Caco-2 (cell line): ENCODE data around the gene KLHL42. TPM values are rescaled to one million over a fixed set of nuclear protein-coding genes. Genes with fewer than 3 reads are reported as not detected.

Source experiments
- BruUV-seq: library from RNA; stranded (reverse); fragments of 400-500 nt; replicated peaks from 2 replicates; lab custom pipeline; 2021; lab: Mats Ljungman, UMichigan
- CTCF ChIA-PET: fragments of 300-600 bp; sonication (Branson Sonifier 250); formaldehyde crosslinking; loops from one replicate; lab custom pipeline; 2022; ENCODE audit warnings: antibody characterized with exemption; lab: Charles Lee
- POLR2A ChIA-PET: fragments of 300-600 bp; sonication (Branson Sonifier 250); formaldehyde crosslinking; loops from one replicate; lab custom pipeline; 2022; ENCODE audit warnings: antibody characterized with exemption; lab: Charles Lee
- DNase-seq, 2 experiments: peaks; one replicate each; pipeline versions ENCODE4 v3.0.0 to v3.0.0-alpha.2; 2020 to 2022
- H3K27me3 ChIP-seq: replicated peaks from 2 replicates; pipeline ENCODE4 v1.6.0; 2011; ENCODE audit warnings: low read length; ENCODE audit not compliant: control insufficient read depth, insufficient read depth
- H3K36me3 ChIP-seq: 2 replicates; pipeline ENCODE4 v1.5.1; 2011; ENCODE audit warnings: low read length; ENCODE audit not compliant: control insufficient read depth, insufficient read depth
- H3K4me1 ChIP-seq: fragments of 250-450 bp; sonication (Bioruptor Pico); 2 replicates; pipeline ENCODE4 v1.5.1; 2020; ENCODE audit warnings: mild to moderate bottlenecking
- H3K4me3 ChIP-seq: 2 replicates; pipeline ENCODE4 v1.5.1; 2011; ENCODE audit warnings: low read depth, mild to moderate bottlenecking, control low read depth, low read length
- H3K9me3 ChIP-seq: fragments of 250-450 bp; sonication (Bioruptor Pico); 2 replicates; pipeline ENCODE4 v1.5.1; 2020; ENCODE audit warnings: mild to moderate bottlenecking, moderate library complexity
- H3K27ac Mint-ChIP-seq: one replicate; pipeline ENCODE4 v1.8.0; 2022; ENCODE audit warnings: mixed read lengths; ENCODE audit not compliant: unreplicated experiment
- H3K27me3 Mint-ChIP-seq: one replicate; pipeline ENCODE4 v1.8.0; 2022; ENCODE audit warnings: mixed read lengths; ENCODE audit not compliant: insufficient read depth, unreplicated experiment
- H3K36me3 Mint-ChIP-seq: one replicate; pipeline ENCODE4 v1.8.0; 2022; ENCODE audit warnings: mild to moderate bottlenecking, mixed read lengths; ENCODE audit not compliant: insufficient read depth, unreplicated experiment
- H3K4me1 Mint-ChIP-seq: one replicate; pipeline ENCODE4 v1.8.0; 2022; ENCODE audit warnings: low read depth, mixed read lengths; ENCODE audit not compliant: unreplicated experiment
- H3K4me3 Mint-ChIP-seq: one replicate; pipeline ENCODE4 v1.8.0; 2022; ENCODE audit warnings: mild to moderate bottlenecking, moderate library complexity, mixed read lengths; ENCODE audit not compliant: unreplicated experiment
- H3K9me3 Mint-ChIP-seq: one replicate; pipeline ENCODE4 v1.8.0; 2022; ENCODE audit warnings: mixed read lengths; ENCODE audit not compliant: unreplicated experiment
- CTCF ChIP-seq, 2 experiments: fragments of 200-600 bp in 1 of 2; IDR thresholded peaks; 1 replicate in 1 of 2; 2 replicates in 1 of 2; pipeline versions ENCODE4 v1.5.1 to v1.8.0; 2011 to 2022; ENCODE audit warnings: antibody characterized with exemption in 1 of 2, control low read depth in 1 of 2, inconsistent platforms in 1 of 2, low read depth in 1 of 2, low read length in 1 of 2, mild to moderate bottlenecking in 1 of 2, moderate library complexity in 1 of 2; ENCODE audit not compliant: insufficient read depth in 1 of 2, severe bottlenecking in 1 of 2, unreplicated experiment in 1 of 2
- intact Hi-C: fragments of 100-400 bp; cut with micrococcal nuclease; formaldehyde crosslinking; loops from one replicate; pipeline ENCODE4 v1.10.0; 2022; ENCODE audit not compliant: unreplicated experiment
- total RNA-seq: library from RNA; stranded (reverse); gene quantifications from 2 replicates; pipeline ENCODE4 v1.2.3, GENCODE V29; 2022

The KLHL42 gene
- total RNA-seq, 1 experiment from 2014 or later = 36.5 TPM

- no peak for DNase-seq
- ChIA-PET CTCF (no interaction called here), POLR2A (no interaction called here)
- no peak overlapping the region for H3K27ac Mint-ChIP-seq
- no peaks in the 10 kb centered on the region for H3K27me3 Mint-ChIP-seq
- no peaks in the 10 kb centered on the region for H3K4me1 ChIP-seq
- intact Hi-C loops = no loop called here
- H3K4me3 ChIP-seq = no peak overlapping the region
- no peaks in the 10 kb centered on the region for H3K9me3 ChIP-seq
- no peak overlapping the region for H3K4me3 Mint-ChIP-seq
- no peaks in the 10 kb centered on the region for H3K9me3 Mint-ChIP-seq
- BruUV-seq = no TSS peak
- no peaks in the 10 kb centered on the region for H3K36me3 ChIP-seq
- H3K36me3 Mint-ChIP-seq = no peaks in the 10 kb centered on the region
- TF ChIP-seq CTCF (IDR thresholded peaks at IDR 0.05; ENCODE audit: insufficient read depth in 1 of 2, low read depth in 1 of 2, low read length in 1 of 2, severe bottlenecking in 1 of 2, unreplicated experiment in 1 of 2) = no peak
- H3K4me1 Mint-ChIP-seq = peaks cover 7% of the 10 kb centered on the region
- H3K27me3 ChIP-seq = no peaks in the 10 kb centered on the region
These were observed 28.8 kb downstream of the KLHL42 start for GRCh38 chr12:27808841-27809240.

DNA sequence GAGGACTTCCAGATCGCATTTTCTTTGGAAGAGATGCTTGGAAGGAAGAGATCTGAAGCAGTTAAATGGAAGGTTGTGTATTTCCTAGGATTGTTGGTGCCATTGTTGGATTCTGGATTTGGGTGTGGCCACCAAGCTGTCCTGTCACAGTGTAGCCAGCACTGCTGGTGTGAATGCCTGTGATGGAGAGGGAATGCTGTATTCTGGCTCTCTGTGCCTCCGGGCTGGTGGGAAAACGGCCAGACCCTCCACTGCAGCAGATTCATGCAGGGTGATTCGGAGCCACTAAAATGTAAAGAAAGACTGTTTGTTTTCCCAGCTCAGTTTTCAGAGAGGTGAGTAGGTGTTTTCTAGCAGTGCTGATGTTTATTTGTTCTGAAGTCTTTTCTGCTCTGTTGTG lies 30.7 kb downstream of the KLHL42 start:
- H3K27me3 ChIP-seq = no peaks in the 10 kb centered on the region
- no peaks in the 10 kb centered on the region for H3K9me3 ChIP-seq
- H3K36me3 ChIP-seq = no peaks in the 10 kb centered on the region
- Mint-ChIP-seq H3K4me1 (peaks cover 12% of the 10 kb centered on the region), H3K9me3 (no peaks in the 10 kb centered on the region), H3K27ac (no peak overlapping the region), H3K36me3 (no peaks in the 10 kb centered on the region), H3K4me3 (no peak overlapping the region), H3K27me3 (no peaks in the 10 kb centered on the region)
- intact Hi-C loops = no loop called here
- ChIA-PET POLR2A (no interaction called here), CTCF (no interaction called here)
- no peak for TF ChIP-seq CTCF (IDR thresholded peaks at IDR 0.05; ENCODE audit: insufficient read depth in 1 of 2, low read depth in 1 of 2, low read length in 1 of 2, severe bottlenecking in 1 of 2, unreplicated experiment in 1 of 2)
- DNase-seq = no peak
- no TSS peak for BruUV-seq
- H3K4me3 ChIP-seq = no peak overlapping the region
- H3K4me1 ChIP-seq = no peaks in the 10 kb centered on the region; the same call in 1 of the 2 replicates

- CTCF ChIA-PET = no interaction called here
- H3K9me3 ChIP-seq = no peaks in the 10 kb centered on the region
- H3K27me3 ChIP-seq = no peaks in the 10 kb centered on the region
- BruUV-seq = no TSS peak
- no peaks in the 10 kb centered on the region; the same call in 1 of the 2 replicates for H3K4me1 ChIP-seq
- Mint-ChIP-seq H3K27ac (no peak overlapping the region), H3K36me3 (no peaks in the 10 kb centered on the region), H3K27me3 (no peaks in the 10 kb centered on the region), H3K4me1 (peaks cover 5% of the 10 kb centered on the region), H3K4me3 (no peak overlapping the region), H3K9me3 (peaks cover 11% of the 10 kb centered on the region)
- H3K4me3 ChIP-seq = no peak overlapping the region
- no peak for TF ChIP-seq CTCF (IDR thresholded peaks at IDR 0.05; ENCODE audit: insufficient read depth in 1 of 2, low read depth in 1 of 2, low read length in 1 of 2, severe bottlenecking in 1 of 2, unreplicated experiment in 1 of 2)
- intact Hi-C loops = no loop called here
- H3K36me3 ChIP-seq = no peaks in the 10 kb centered on the region
- no peak for DNase-seq
- POLR2A ChIA-PET = no interaction called here
These were observed 32.5 kb downstream of the KLHL42 start for GRCh38 chr12:27812502-27812901.
